Lung (tissue), 12 donors: Measurements from ENCODE around the gene EYS. TPM values are rescaled to one million over a fixed set of nuclear protein-coding genes. Genes with fewer than 3 reads are reported as not detected.

Experiments used
- ATAC-seq: fragments of 200-7000 bp; cut with Tn5 transposase; one replicate; pipeline ENCODE4 v1.9.1; 2020; ENCODE audit warnings: moderate number of reproducible peaks; ENCODE audit not compliant: insufficient read depth, low FRiP score
- DNase-seq, 3 donors: peaks; one replicate each; pipeline ENCODE4 v3.0.0-alpha.2; 2013 to 2017
- H3K27ac ChIP-seq, 2 donors: one replicate each; pipeline ENCODE4 v1.5.1; 2013; ENCODE audit warnings: mild to moderate bottlenecking in 2 of 2, moderate library complexity in 2 of 2, control low read depth in 1 of 2, inconsistent platforms in 1 of 2, low read depth in 1 of 2, low read length in 1 of 2
- H3K27me3 ChIP-seq, 3 donors: one replicate each; pipeline ENCODE4 v1.5.1; 2013; ENCODE audit warnings: low read length in 2 of 3; ENCODE audit not compliant: control insufficient read depth in 3 of 3, insufficient read depth in 3 of 3
- H3K36me3 ChIP-seq, 4 donors: one replicate each; pipeline ENCODE4 v1.5.1; 2013; ENCODE audit warnings: low read length in 4 of 4, mild to moderate bottlenecking in 1 of 4, moderate library complexity in 1 of 4; ENCODE audit not compliant: control insufficient read depth in 4 of 4, insufficient read depth in 4 of 4
- H3K4me1 ChIP-seq, 5 donors: one replicate each; pipeline ENCODE4 v1.5.1; 2013; ENCODE audit warnings: low read length in 5 of 5, mild to moderate bottlenecking in 2 of 5, moderate library complexity in 1 of 5; ENCODE audit not compliant: control insufficient read depth in 5 of 5, insufficient read depth in 5 of 5
- H3K4me3 ChIP-seq: one replicate; pipeline ENCODE4 v1.5.1; 2013; ENCODE audit warnings: mild to moderate bottlenecking, control low read depth, moderate library complexity
- H3K9ac ChIP-seq, 2 donors: one replicate each; pipeline ENCODE4 v1.5.1; 2013; ENCODE audit warnings: low read length in 2 of 2, control low read depth in 1 of 2; ENCODE audit not compliant: insufficient read depth in 1 of 2
- H3K9me3 ChIP-seq, 4 donors: one replicate each; pipeline ENCODE4 v1.5.1; 2013; ENCODE audit warnings: low read length in 3 of 4, mild to moderate bottlenecking in 1 of 4, moderate library complexity in 1 of 4; ENCODE audit not compliant: control insufficient read depth in 4 of 4, insufficient read depth in 3 of 4
- WGBS, 2 donors: extraction: QIAGEN DNeasy Blood & Tissue Kit; methylation state at CpG; one replicate each; pipeline ENCODE4 v1.1.7; 2013; 5-methylcytosine and 5-hydroxymethylcytosine counted together
- polyA plus RNA-seq, 2 donors: library from polyadenylated mRNA; stranded (reverse); fragments of 200-250 nt; gene quantifications; one replicate each; pipeline ENCODE4 v1.2.1, GENCODE V29; 2013
- total RNA-seq, 2 donors: library from RNA; depleted of rRNA in 1 of 2; stranded (reverse); fragments of >200 nt in 1 of 2; gene quantifications; one replicate each; pipeline ENCODE4 v1.2.1, GENCODE V29; 2014 to 2021
- TF ChIP-seq, protein P1 (sequence below): IDR thresholded peaks from 2 replicates; pipeline ENCODE4 v1.5.1; 2012; ENCODE audit warnings: mild to moderate bottlenecking; ENCODE audit errors: control extremely low read depth, extremely low read depth
- donor health status: control.
- donor health status: control.
- donor health status: Bipolar disorder and iron deficiency.
- donor health status: healthy.
- donor health status: DM: yes; HTN: yes; CAD: no.

Gene EYS
- total and polyA plus RNA-seq, 4 donors = 0.06 to 0.34 (median 0.12) TPM

DNA sequence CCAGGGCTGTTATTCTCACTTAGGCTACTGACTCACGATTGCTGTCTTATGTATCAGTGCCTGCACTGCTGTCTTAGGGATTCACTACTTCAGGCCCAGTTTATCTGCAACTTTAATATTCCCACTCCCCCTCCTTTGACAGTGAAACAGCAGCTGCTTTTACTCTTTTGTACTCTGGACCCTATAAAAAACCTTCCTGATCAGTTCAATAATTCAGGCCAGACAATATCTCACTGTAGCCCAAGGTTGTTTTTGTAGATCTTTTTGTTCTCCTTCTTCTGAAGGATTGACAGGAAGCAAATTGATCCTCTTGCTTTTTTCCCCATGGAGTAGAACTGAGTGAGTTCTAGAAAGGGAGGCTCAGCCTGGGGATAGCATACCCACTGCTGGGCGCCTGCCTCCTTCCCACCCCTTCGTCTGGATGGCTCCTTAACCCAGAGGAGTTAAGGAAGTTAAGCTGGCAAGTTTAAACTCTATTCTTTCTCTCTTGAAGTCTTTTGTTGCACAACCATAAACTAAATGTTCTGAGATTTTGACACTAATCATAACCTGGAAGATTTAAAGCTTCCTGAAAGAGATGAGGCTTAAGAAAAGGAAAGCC, 22.0 kb upstream of the EYS start:
- H3K4me1 ChIP-seq = no peaks in the 10 kb centered on the region
- ATAC-seq = no peak
- H3K4me3 ChIP-seq = no peak overlapping the region
- 45 to 57% methylated on average over 3 of the region's 3 CpGs for WGBS, 2 donors
- H3K27ac ChIP-seq = no peak overlapping the region
- TF ChIP-seq, protein P1, sequence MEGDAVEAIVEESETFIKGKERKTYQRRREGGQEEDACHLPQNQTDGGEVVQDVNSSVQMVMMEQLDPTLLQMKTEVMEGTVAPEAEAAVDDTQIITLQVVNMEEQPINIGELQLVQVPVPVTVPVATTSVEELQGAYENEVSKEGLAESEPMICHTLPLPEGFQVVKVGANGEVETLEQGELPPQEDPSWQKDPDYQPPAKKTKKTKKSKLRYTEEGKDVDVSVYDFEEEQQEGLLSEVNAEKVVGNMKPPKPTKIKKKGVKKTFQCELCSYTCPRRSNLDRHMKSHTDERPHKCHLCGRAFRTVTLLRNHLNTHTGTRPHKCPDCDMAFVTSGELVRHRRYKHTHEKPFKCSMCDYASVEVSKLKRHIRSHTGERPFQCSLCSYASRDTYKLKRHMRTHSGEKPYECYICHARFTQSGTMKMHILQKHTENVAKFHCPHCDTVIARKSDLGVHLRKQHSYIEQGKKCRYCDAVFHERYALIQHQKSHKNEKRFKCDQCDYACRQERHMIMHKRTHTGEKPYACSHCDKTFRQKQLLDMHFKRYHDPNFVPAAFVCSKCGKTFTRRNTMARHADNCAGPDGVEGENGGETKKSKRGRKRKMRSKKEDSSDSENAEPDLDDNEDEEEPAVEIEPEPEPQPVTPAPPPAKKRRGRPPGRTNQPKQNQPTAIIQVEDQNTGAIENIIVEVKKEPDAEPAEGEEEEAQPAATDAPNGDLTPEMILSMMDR = no peak
- H3K27me3 ChIP-seq = no peaks in the 10 kb centered on the region
- H3K9me3 ChIP-seq = no peaks in the 10 kb centered on the region
- H3K9ac ChIP-seq = no peak overlapping the region
- no peak for DNase-seq
- H3K36me3 ChIP-seq = no peaks in the 10 kb centered on the region

DNA sequence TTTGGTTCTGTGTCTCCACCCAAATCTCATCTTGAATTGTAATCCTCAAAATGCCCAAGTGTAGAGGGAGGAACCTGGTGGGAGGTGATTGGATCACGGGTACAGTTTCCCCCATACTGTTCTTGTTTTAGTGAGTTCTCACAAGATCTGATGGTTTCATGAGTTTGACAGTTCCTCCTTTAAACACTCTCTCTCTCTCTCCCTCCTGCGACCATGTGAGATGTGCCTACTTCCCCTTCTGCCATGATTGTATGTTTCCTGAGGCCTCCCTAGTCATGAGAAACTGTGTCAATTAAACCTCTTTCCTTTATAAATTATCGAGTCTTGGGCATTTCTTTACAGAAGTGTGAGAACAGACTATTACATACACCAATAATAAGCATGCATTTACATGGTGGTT, 12.1 kb upstream of the EYS start:
- WGBS, 2 donors = 27 to 56% methylated on average over 3 of the region's 3 CpGs
- no peak overlapping the region for H3K9ac ChIP-seq
- no peaks in the 10 kb centered on the region for H3K4me1 ChIP-seq
- DNase-seq = no peak
- no peaks in the 10 kb centered on the region for H3K27me3 ChIP-seq
- TF ChIP-seq, protein P1 = no peak
- ATAC-seq = no peak
- peaks cover 0 to 2% (median 0%) of the 10 kb centered on the region in 4 donors for H3K9me3 ChIP-seq
- no peaks in the 10 kb centered on the region for H3K36me3 ChIP-seq
- H3K27ac ChIP-seq = no peak overlapping the region
- no peak overlapping the region for H3K4me3 ChIP-seq

DNA sequence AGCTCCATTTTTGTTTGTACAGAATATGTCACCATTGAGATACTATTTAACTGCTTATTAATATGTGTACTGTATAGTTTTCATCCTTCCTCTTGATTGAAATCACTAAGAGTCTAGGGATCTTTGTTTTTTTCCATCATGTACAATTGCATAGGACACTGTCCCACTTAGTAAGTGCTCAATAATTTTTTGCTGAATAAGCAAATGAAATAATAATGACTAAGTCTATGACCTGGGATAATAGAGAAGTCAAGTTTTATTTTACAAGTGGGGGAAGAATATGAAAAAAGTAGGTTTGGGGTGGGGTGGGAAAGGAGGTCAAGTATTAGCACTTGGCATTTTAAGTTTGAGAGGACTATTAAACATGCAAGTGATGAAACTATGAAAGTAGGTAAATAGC, 4.5 kb upstream of the EYS start:
- Histone ChIP-seq H3K9me3 (no peaks in the 10 kb centered on the region), H3K4me1 (no peaks in the 10 kb centered on the region), H3K27ac (no peak overlapping the region), H3K4me3 (no peak overlapping the region), H3K36me3 (no peaks in the 10 kb centered on the region), H3K27me3 (no peaks in the 10 kb centered on the region), H3K9ac (no peak overlapping the region)
- ATAC-seq = no peak
- DNase-seq = no peak
- TF ChIP-seq, protein P1 = no peak
